GM23248 (cell line): ENCODE data around the gene RXRA.

Experiments used
- EZH2 ChIP-seq: fragments of 200-600 bp; sonication (generic); IDR thresholded peaks from 2 replicates; pipeline ENCODE4 v1.6.1; 2018; ENCODE audit warnings: antibody characterized with exemption, mild to moderate bottlenecking; ENCODE audit not compliant: insufficient read depth, poor library complexity, severe bottlenecking
- EZH2phosphoT487 ChIP-seq: fragments of 200-600 bp; sonication (generic); IDR thresholded peaks from 2 replicates; pipeline ENCODE4 v1.6.1; 2018; ENCODE audit warnings: antibody characterized with exemption, moderate library complexity, mild to moderate bottlenecking, low read depth; ENCODE audit not compliant: insufficient read depth

DNA sequence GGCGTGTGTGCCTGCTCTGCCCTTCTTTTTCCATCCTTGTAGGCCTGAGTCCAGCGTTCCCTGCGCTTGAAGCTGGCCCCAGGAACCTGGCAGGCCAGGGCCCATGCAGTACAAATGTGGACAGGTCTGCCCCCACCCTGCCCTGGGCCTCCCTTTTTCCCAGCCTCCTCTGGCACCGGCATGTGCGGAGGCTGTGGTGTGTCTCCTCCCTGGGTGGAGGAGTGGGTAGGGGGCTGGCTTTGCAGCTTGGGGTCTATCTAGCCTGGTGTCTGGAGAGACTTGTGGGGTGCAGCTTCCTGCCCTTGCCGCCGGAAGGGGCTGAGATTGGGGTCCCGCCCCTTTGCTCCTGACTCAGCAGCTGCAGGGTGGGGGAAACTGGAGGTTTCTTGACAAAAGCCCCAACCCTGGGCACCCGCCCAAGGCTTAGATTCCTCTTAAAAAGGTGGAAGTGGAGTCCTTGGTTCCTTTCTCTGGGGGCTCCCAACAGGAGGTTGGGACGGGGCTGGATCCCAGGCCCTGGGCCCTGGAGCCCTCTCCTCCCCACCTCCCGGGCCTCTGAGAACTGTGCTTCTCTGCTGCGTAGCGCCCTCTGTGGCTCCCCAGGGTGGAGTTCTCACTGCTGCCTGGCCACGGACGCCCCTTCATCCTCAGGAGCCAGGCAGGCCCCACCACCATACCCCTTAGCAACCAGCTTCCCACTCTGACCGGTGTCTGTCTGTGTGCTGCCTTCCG lies 18.0 kb downstream of the RXRA start:
- TF ChIP-seq EZH2 (no peak), EZH2phosphoT487 (no peak)
